ENCODE results near the gene STRA6. TPM values are rescaled to one million over a fixed set of nuclear protein-coding genes. Genes with fewer than 3 reads are reported as not detected.

Gene STRA6
- polyA plus RNA-seq, 1 donor, result 22.2 TPM

- no peak for DNase-seq
- peaks cover 26% of the 10 kb centered on the region for H3K4me1 ChIP-seq (ENCODE audit: control insufficient read depth, insufficient read depth, low read length)
- H3K27ac ChIP-seq (ENCODE audit: low read length), result no peak overlapping the region
- WGBS (ENCODE audit: insufficient coverage, low lambda C conversion rate), result 100% methylated on average over 1 of the region's 4 CpGs
- no peak overlapping the region for H3K4me3 ChIP-seq (ENCODE audit: low read length)
- H3K9me3 ChIP-seq (ENCODE audit: control insufficient read depth, low read depth, low read length), result no peaks in the 10 kb centered on the region
- H3K27me3 ChIP-seq (ENCODE audit: control insufficient read depth, insufficient read depth, low read length), result peaks cover 11% of the 10 kb centered on the region
- H3K36me3 ChIP-seq (ENCODE audit: control insufficient read depth, insufficient read depth, low read length), result no peaks in the 10 kb centered on the region
These were observed 38.5 kb upstream of the STRA6 start for GRCh38 chr15:74240897-74241614.

DNA sequence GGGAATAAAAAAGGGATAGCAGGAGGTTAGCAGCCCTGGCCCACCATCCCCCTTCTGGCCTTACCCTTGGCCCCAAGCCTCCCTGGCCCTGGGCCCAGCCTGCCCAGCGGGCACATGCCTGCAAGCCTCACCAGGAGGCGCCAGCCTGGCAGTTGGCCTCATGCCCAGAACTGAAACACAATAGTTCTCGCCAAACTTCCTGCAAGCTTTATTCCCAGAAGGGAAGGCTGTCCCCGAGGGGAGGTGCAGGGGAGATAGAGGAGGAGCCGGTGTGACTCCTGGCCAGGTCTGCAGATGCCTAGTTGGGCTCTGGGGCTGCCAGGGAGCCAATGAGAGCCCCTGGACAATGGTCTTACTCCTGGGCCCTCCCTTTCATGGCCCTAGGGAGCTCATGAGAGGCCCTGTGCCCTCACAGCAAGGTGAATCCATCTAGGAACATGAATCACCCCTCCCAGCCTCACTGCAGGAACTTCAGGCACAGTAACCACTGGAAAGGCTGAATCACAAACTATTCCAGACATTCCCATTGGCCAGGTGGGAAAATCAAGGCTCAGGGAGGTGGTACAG, 37.5 kb upstream of the STRA6 start:
- peaks cover 22% of the 10 kb centered on the region for H3K4me1 ChIP-seq (ENCODE audit: control insufficient read depth, insufficient read depth, low read length)
- WGBS (ENCODE audit: insufficient coverage, low lambda C conversion rate), result no CpG with 5 or more reads among the region's 5 CpGs
- H3K27ac ChIP-seq (ENCODE audit: low read length), result no peak overlapping the region

GRCh38 chr15:74239051-74239705, 36.6 kb upstream of the STRA6 start:
- no peak for DNase-seq
- Histone ChIP-seq H3K27ac (ENCODE audit: low read length) (no peak overlapping the region), H3K4me1 (ENCODE audit: control insufficient read depth, insufficient read depth, low read length) (peaks cover 19% of the 10 kb centered on the region)

More for the DNA sequence above, 37.5 kb upstream of the STRA6 start:
- Histone ChIP-seq H3K9me3 (ENCODE audit: control insufficient read depth, low read depth, low read length) (no peaks in the 10 kb centered on the region), H3K4me3 (ENCODE audit: low read length) (no peak overlapping the region), H3K27me3 (ENCODE audit: control insufficient read depth, insufficient read depth, low read length) (peaks cover 3% of the 10 kb centered on the region), H3K36me3 (ENCODE audit: control insufficient read depth, insufficient read depth, low read length) (no peaks in the 10 kb centered on the region)
- DNase-seq, result peak; percentile 33 to 65

GRCh38 chr15:74235962-74236361, 33.4 kb upstream of the STRA6 start, which contains the start of gene CCDC33:
Gene CCDC33, plus strand, starts transcription at chr15:74236326. Its CDS starts 394 bp downstream, at chr15:74236720.
- H3K36me3 ChIP-seq (ENCODE audit: control insufficient read depth, insufficient read depth, low read length), result no peaks in the 10 kb centered on the region
- H3K27me3 ChIP-seq (ENCODE audit: control insufficient read depth, insufficient read depth, low read length), result no peaks in the 10 kb centered on the region
- no CpG with 5 or more reads among the region's 6 CpGs for WGBS (ENCODE audit: insufficient coverage, low lambda C conversion rate)
- no peak within 1 kb of the TSS for H3K27ac ChIP-seq (ENCODE audit: low read length)
- peak; percentile 71 to 84 for DNase-seq
- H3K9me3 ChIP-seq (ENCODE audit: control insufficient read depth, low read depth, low read length), result no peaks in the 10 kb centered on the region
- no peaks in the 10 kb centered on the region for H3K4me1 ChIP-seq (ENCODE audit: control insufficient read depth, insufficient read depth, low read length)
- no peak within 1 kb of the TSS for H3K4me3 ChIP-seq (ENCODE audit: low read length)

More at GRCh38 chr15:74239051-74239705, 36.6 kb upstream of the STRA6 start:
- H3K36me3 ChIP-seq (ENCODE audit: control insufficient read depth, insufficient read depth, low read length), result no peaks in the 10 kb centered on the region
- H3K4me3 ChIP-seq (ENCODE audit: low read length), result no peak overlapping the region
- H3K9me3 ChIP-seq (ENCODE audit: control insufficient read depth, low read depth, low read length), result no peaks in the 10 kb centered on the region
- H3K27me3 ChIP-seq (ENCODE audit: control insufficient read depth, insufficient read depth, low read length), result no peaks in the 10 kb centered on the region
- no CpG with 5 or more reads among the region's 6 CpGs for WGBS (ENCODE audit: insufficient coverage, low lambda C conversion rate)

GRCh38 chr15:74234598-74234875, 31.9 kb upstream of the STRA6 start:
- Histone ChIP-seq H3K4me3 (ENCODE audit: low read length) (no peak overlapping the region), H3K36me3 (ENCODE audit: control insufficient read depth, insufficient read depth, low read length) (no peaks in the 10 kb centered on the region), H3K27me3 (ENCODE audit: control insufficient read depth, insufficient read depth, low read length) (no peaks in the 10 kb centered on the region), H3K27ac (ENCODE audit: low read length) (no peak overlapping the region), H3K4me1 (ENCODE audit: control insufficient read depth, insufficient read depth, low read length) (no peaks in the 10 kb centered on the region), H3K9me3 (ENCODE audit: control insufficient read depth, low read depth, low read length) (no peaks in the 10 kb centered on the region)
- DNase-seq, result no peak
- no CpG with 5 or more reads among the region's 9 CpGs for WGBS (ENCODE audit: insufficient coverage, low lambda C conversion rate)

DNA sequence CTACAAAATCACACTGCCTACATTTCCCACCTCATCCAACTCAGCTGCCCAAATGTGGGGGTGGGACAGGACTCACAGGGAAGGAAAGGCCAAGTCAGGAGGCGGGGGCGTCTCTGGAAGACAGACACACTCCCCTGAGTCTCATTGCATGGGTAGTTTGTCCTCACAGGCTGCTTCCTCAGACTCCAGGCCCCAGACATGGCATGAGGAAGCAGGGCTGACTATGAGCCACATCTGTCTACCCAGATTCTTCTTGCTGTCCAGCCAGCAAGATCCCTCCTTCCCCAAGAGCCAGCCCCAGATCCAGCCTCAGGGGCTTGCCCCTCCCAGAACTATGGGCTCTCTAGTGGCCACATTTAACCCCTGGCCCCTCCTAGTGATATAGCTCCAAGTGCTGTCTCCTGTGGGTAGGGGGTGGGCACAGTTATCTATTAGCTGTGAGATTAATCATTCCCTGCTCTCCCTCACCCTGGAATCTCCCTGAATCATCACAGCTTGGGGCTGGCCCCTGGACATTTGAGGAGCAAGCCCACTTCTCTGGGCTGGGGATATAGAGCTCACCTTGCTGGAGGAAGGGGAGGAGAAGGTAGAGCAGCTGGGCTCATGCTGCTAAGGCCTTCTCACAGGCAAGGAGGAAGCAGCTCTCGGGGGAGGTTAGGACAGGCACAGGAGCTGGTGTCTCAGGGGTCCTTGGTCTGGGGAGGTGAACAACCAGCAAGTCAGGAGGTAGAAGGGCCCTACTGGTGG, 31.4 kb upstream of the STRA6 start:
- Histone ChIP-seq H3K27ac (ENCODE audit: low read length) (no peak overlapping the region), H3K4me1 (ENCODE audit: control insufficient read depth, insufficient read depth, low read length) (no peaks in the 10 kb centered on the region), H3K9me3 (ENCODE audit: control insufficient read depth, low read depth, low read length) (no peaks in the 10 kb centered on the region), H3K27me3 (ENCODE audit: control insufficient read depth, insufficient read depth, low read length) (no peaks in the 10 kb centered on the region), H3K36me3 (ENCODE audit: control insufficient read depth, insufficient read depth, low read length) (no peaks in the 10 kb centered on the region), H3K4me3 (ENCODE audit: low read length) (no peak overlapping the region)
- no CpG with 5 or more reads among the region's 3 CpGs for WGBS (ENCODE audit: insufficient coverage, low lambda C conversion rate)
- no peak for DNase-seq

GRCh38 chr15:74233373-74233772, 30.8 kb upstream of the STRA6 start:
- H3K9me3 ChIP-seq (ENCODE audit: control insufficient read depth, low read depth, low read length), result no peaks in the 10 kb centered on the region
- H3K4me1 ChIP-seq (ENCODE audit: control insufficient read depth, insufficient read depth, low read length), result no peaks in the 10 kb centered on the region
- H3K36me3 ChIP-seq (ENCODE audit: control insufficient read depth, insufficient read depth, low read length), result no peaks in the 10 kb centered on the region
- H3K4me3 ChIP-seq (ENCODE audit: low read length), result no peak overlapping the region
- H3K27ac ChIP-seq (ENCODE audit: low read length), result no peak overlapping the region
- no peak for DNase-seq
- WGBS (ENCODE audit: insufficient coverage, low lambda C conversion rate), result no CpG with 5 or more reads among the region's 6 CpGs
- peaks cover 4% of the 10 kb centered on the region for H3K27me3 ChIP-seq (ENCODE audit: control insufficient read depth, insufficient read depth, low read length)

DNA sequence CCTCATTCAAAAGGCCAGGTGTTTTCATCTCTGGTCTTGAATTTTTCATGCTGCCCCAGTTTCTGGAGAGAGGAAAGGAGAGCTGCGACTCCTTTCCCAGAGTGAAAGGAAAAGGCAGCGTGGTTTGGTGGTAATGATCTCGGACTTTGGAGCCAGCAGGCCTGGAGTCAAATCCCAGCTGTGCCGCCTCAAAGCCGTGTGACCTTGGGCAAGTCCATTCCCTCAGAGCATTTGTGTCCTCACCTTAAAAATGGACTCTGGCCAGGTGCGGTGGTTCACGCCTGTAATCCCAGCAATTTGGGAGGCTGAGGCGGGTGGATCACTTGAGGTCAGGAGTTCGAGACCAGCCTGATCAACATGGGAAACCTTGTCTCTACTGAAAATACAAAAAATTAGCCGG, 28.9 kb upstream of the STRA6 start:
- H3K4me1 ChIP-seq (ENCODE audit: control insufficient read depth, insufficient read depth, low read length), result no peaks in the 10 kb centered on the region
- no CpG with 5 or more reads among the region's 10 CpGs for WGBS (ENCODE audit: insufficient coverage, low lambda C conversion rate)
- H3K27me3 ChIP-seq (ENCODE audit: control insufficient read depth, insufficient read depth, low read length), result peaks cover 6% of the 10 kb centered on the region
- H3K4me3 ChIP-seq (ENCODE audit: low read length), result no peak overlapping the region
- H3K36me3 ChIP-seq (ENCODE audit: control insufficient read depth, insufficient read depth, low read length), result no peaks in the 10 kb centered on the region
- no peak for DNase-seq
- H3K9me3 ChIP-seq (ENCODE audit: control insufficient read depth, low read depth, low read length), result no peaks in the 10 kb centered on the region
- no peak overlapping the region for H3K27ac ChIP-seq (ENCODE audit: low read length)

- no peaks in the 10 kb centered on the region for H3K36me3 ChIP-seq (ENCODE audit: control insufficient read depth, insufficient read depth, low read length)
- no CpG with 5 or more reads among the region's 3 CpGs for WGBS (ENCODE audit: insufficient coverage, low lambda C conversion rate)
- no peak overlapping the region for H3K27ac ChIP-seq (ENCODE audit: low read length)
- no peak overlapping the region for H3K4me3 ChIP-seq (ENCODE audit: low read length)
- H3K4me1 ChIP-seq (ENCODE audit: control insufficient read depth, insufficient read depth, low read length), result no peaks in the 10 kb centered on the region
- peaks cover 6% of the 10 kb centered on the region for H3K27me3 ChIP-seq (ENCODE audit: control insufficient read depth, insufficient read depth, low read length)
- no peak for DNase-seq
- no peaks in the 10 kb centered on the region for H3K9me3 ChIP-seq (ENCODE audit: control insufficient read depth, low read depth, low read length)
These were observed 27.1 kb upstream of the STRA6 start for GRCh38 chr15:74229686-74230085.

DNA sequence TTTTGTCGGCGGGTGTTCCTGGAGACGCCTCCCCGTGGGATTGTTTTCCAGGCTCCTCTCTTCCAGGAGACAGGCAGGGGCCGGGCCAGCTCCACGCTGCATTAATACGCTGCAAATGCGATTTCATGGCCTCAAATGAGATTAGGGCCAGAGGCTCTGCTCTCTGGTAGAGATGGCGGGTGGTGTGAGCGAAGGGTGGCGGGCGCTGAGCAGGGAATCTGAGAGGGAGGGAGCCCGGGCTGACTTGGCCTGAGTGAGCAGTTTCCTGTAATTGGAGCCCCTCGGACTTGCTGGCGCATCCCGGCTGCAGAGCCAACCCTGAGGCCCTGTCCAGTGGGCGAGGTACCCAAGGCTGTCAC, 26.1 kb upstream of the STRA6 start:
- H3K36me3 ChIP-seq (ENCODE audit: control insufficient read depth, insufficient read depth, low read length), result no peaks in the 10 kb centered on the region
- H3K27me3 ChIP-seq (ENCODE audit: control insufficient read depth, insufficient read depth, low read length), result peaks cover 10% of the 10 kb centered on the region
- H3K27ac ChIP-seq (ENCODE audit: low read length), result no peak overlapping the region
- WGBS (ENCODE audit: insufficient coverage, low lambda C conversion rate), result no CpG with 5 or more reads among the region's 17 CpGs
- H3K4me3 ChIP-seq (ENCODE audit: low read length), result no peak overlapping the region
- H3K9me3 ChIP-seq (ENCODE audit: control insufficient read depth, low read depth, low read length), result no peaks in the 10 kb centered on the region
- no peaks in the 10 kb centered on the region for H3K4me1 ChIP-seq (ENCODE audit: control insufficient read depth, insufficient read depth, low read length)
- DNase-seq, result no peak

All from large intestine (tissue), 3 donors.